ENCODE measurements around the gene ADGRB3. TPM values are rescaled to one million over a fixed set of nuclear protein-coding genes. Genes with fewer than 3 reads are reported as not detected.
"Not testable (repeated sequence)": the region's sequence is repeated elsewhere in the genome, so short reads cannot be mapped to it uniquely, and the experiment has no call there.

ADGRB3 gene
- polyA plus RNA-seq, 1 experiment = not detected

DNA sequence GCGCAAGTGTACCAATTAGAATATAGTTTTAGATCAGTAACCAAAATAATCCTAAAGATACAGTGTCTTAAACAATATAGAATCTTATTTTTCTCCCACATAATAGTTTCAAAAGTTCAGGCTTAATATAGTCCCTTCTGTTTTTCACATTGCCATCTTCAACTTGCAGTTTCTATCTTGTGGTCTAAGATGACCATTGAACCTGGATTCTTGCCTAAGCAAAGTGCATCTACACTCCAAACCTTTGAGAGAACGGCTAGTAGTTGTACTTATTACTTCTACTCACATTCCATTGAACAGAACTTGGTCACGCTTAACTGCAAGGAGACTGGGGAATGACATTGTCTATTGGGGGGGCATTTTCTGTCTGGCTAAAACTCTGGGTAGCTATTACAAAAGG, 788.7 kb downstream of the ADGRB3 start:
- TF ChIP-seq, protein P1, sequence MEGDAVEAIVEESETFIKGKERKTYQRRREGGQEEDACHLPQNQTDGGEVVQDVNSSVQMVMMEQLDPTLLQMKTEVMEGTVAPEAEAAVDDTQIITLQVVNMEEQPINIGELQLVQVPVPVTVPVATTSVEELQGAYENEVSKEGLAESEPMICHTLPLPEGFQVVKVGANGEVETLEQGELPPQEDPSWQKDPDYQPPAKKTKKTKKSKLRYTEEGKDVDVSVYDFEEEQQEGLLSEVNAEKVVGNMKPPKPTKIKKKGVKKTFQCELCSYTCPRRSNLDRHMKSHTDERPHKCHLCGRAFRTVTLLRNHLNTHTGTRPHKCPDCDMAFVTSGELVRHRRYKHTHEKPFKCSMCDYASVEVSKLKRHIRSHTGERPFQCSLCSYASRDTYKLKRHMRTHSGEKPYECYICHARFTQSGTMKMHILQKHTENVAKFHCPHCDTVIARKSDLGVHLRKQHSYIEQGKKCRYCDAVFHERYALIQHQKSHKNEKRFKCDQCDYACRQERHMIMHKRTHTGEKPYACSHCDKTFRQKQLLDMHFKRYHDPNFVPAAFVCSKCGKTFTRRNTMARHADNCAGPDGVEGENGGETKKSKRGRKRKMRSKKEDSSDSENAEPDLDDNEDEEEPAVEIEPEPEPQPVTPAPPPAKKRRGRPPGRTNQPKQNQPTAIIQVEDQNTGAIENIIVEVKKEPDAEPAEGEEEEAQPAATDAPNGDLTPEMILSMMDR (IDR thresholded peaks at IDR 0.05; ENCODE audit: low read depth, low read length) = no peak
- Histone ChIP-seq H3K4me3 (ENCODE audit: low read depth, low read length) (no peak overlapping the region), H3K27me3 (ENCODE audit: control insufficient read depth, insufficient read depth, low read length) (no peaks in the 10 kb centered on the region), H3K27ac (ENCODE audit: low read depth, low read length) (no peak overlapping the region), H3K9me3 (ENCODE audit: control insufficient read depth, insufficient read depth, low read length) (0 out of 2 replicates have a peak, but pooled peaks cover 2% of the 10 kb centered on the region)
- no peak for DNase-seq (ENCODE audit: low read depth, low spot score)
- CTCF ChIA-PET = no interaction called here
- POLR2A ChIA-PET = no interaction called here

GRCh38 chr6:69424581-69424980, 789.5 kb downstream of the ADGRB3 start:
- TF ChIP-seq, protein P1 (IDR thresholded peaks at IDR 0.05; ENCODE audit: low read depth, low read length) = no peak
- Histone ChIP-seq H3K27ac (ENCODE audit: low read depth, low read length) (no peak overlapping the region), H3K9me3 (ENCODE audit: control insufficient read depth, insufficient read depth, low read length) (no peaks in the 10 kb centered on the region), H3K4me3 (ENCODE audit: low read depth, low read length) (no peak overlapping the region), H3K27me3 (ENCODE audit: control insufficient read depth, insufficient read depth, low read length) (no peaks in the 10 kb centered on the region)
- CTCF ChIA-PET = no interaction called here
- POLR2A ChIA-PET = no interaction called here
- DNase-seq (ENCODE audit: low read depth, low spot score) = no peak

DNA sequence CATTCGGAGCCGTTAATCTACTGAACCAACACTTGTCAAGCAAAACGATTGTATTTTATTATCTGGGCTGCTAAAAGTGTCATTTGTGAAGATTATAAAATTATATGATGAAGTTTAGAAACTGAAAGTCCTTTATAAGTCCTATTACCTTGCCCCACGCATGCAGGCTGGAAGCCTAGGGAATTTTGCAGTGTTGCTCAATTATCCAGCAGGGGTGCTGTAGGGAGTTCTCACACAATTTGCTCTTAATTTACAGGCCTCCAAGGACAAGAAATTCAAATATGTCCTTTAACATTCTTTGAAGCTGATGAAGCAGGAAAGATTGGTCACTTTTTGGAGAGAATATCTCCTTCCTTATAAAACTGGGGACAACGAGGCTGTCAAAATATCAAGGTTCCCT, 792.8 kb downstream of the ADGRB3 start:
- no peaks in the 10 kb centered on the region for H3K27me3 ChIP-seq (ENCODE audit: control insufficient read depth, insufficient read depth, low read length)
- peaks cover 8% of the 10 kb centered on the region; the same call in 1 of the 2 replicates for H3K9me3 ChIP-seq (ENCODE audit: control insufficient read depth, insufficient read depth, low read length)
- H3K4me3 ChIP-seq (ENCODE audit: low read depth, low read length) = no peak overlapping the region
- TF ChIP-seq, protein P1 (IDR thresholded peaks at IDR 0.05; ENCODE audit: low read depth, low read length) = no peak
- DNase-seq (ENCODE audit: low read depth, low spot score) = no peak
- ChIA-PET POLR2A (no interaction called here), CTCF (no interaction called here)
- H3K27ac ChIP-seq (ENCODE audit: low read depth, low read length) = no peak overlapping the region

DNA sequence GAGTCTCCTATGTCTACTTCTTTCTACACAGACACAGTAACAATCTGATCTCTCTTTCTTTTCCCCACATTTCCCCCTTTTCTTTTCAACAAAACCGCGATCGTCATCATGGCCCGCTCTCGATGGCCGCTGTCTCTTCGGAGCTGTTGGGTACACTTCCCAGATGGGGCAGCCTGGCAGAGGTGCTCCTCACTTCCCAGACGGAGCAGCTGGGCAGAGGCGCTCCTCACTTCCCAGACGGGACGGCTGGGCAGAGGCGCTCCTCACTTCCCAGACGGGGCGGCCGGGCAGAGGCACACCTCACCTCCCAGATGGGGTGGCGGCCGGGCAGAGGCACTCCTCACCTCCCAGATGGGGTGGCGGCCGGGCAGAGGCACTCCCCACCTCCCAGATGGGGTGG, 797.1 kb downstream of the ADGRB3 start:
- DNase-seq (ENCODE audit: low read depth, low spot score); H3K4me3 ChIP-seq (ENCODE audit: low read depth, low read length); POLR2A ChIA-PET; H3K27ac ChIP-seq (ENCODE audit: low read depth, low read length); CTCF ChIA-PET; H3K27me3 ChIP-seq (ENCODE audit: control insufficient read depth, insufficient read depth, low read length): not testable (repeated sequence)
- H3K9me3 ChIP-seq (ENCODE audit: control insufficient read depth, insufficient read depth, low read length) = peaks cover 18% of the 10 kb centered on the region; the same call in 1 of the 2 replicates

DNA sequence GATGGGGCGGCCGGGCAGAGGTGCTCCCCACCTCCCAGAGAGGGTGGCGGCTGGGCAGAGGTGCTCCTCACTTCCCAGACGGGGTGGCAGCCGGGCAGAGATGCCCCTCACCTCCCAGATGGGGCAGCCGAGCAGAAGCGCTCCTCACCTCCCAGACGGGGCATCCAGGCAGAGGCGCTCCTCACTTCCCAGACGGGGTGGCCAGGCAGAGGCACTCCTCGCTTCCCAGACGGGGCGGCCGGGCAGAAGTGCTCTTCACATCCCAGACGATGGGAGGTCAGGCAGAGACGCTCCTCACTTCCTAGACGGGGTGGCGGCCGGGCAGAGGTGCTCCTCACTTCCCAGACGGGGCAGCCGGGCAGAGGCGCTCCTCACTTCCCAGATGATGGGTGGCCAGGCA, 798.0 kb downstream of the ADGRB3 start:
- H3K4me3 ChIP-seq (ENCODE audit: low read depth, low read length); POLR2A ChIA-PET; CTCF ChIA-PET; H3K27me3 ChIP-seq (ENCODE audit: control insufficient read depth, insufficient read depth, low read length); H3K27ac ChIP-seq (ENCODE audit: low read depth, low read length); DNase-seq (ENCODE audit: low read depth, low spot score): not testable (repeated sequence)
- H3K9me3 ChIP-seq (ENCODE audit: control insufficient read depth, insufficient read depth, low read length) = peaks cover 18% of the 10 kb centered on the region; the same call in 1 of the 2 replicates

- H3K4me3 ChIP-seq (ENCODE audit: low read depth, low read length) = no peak overlapping the region
- no peak overlapping the region for H3K27ac ChIP-seq (ENCODE audit: low read depth, low read length)
- H3K27me3 ChIP-seq (ENCODE audit: control insufficient read depth, insufficient read depth, low read length) = no peaks in the 10 kb centered on the region
- ChIA-PET CTCF (no interaction called here), POLR2A (no interaction called here)
- H3K9me3 ChIP-seq (ENCODE audit: control insufficient read depth, insufficient read depth, low read length) = peaks cover 7% of the 10 kb centered on the region; the same call in 1 of the 2 replicates
- DNase-seq (ENCODE audit: low read depth, low spot score) = no peak
- TF ChIP-seq, protein P1 (IDR thresholded peaks at IDR 0.05; ENCODE audit: low read depth, low read length) = no peak
Observed at GRCh38 chr6:69438113-69438512, 803.0 kb downstream of the ADGRB3 start.

Small RNA genes within 50 kb of the gene (small RNA-seq; reads per million reads assigned to genes)
- gene AL606923.1 (ENCODE audit: insufficient read length, low read depth) = not detected
